Inflammatory macrophage (primary cell): ENCODE measurements around the gene PNLDC1.
"Not testable (repeated sequence)": the region's sequence is repeated elsewhere in the genome, so short reads cannot be mapped to it uniquely, and the experiment has no call there.

Source experiments
- DNase-seq, 2 donors: peaks; one replicate each; pipeline ENCODE4 v3.0.0-alpha.2; 2020 to 2022

PNLDC1 gene

DNA sequence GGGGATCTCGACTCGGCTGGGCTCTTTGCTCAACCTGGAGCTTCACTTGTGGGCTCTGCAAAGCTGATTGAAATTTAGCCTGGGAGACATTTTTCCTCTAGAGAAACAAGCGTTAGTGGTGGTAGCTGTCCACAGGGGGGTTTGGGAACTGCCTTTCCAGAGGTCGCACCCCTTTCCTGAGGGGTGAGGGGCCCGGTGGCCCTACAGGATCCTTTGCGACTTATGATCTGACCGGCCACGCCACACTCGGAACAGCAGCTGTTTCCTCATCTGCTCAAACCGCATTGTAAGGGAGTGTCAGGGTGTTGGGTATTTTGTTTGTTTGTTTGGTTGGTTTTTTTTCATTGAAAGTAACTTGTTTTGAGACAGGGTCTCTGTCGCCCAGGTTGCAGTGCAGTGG, 21.0 kb downstream of the PNLDC1 start:
- no peak for DNase-seq

DNA sequence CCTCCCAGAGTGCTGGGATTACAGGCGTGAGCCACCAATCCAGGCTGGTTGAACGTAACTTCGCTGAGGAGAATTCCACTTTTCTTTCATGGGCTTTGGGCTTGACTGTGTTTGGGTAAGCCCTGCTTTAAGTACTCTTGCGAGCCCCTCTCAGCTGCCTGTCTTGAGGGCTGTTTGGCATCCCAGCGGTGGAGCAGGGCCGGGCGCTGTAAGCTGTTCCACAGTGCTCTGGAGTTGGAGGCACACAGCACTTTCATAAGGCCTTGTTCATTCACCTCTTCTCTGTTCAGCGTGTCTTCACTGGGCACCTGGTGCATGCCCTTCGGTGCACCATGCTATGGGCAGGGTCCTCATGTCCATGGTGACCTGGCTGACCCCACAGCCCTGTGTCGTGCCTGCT, 21.6 kb downstream of the PNLDC1 start:
- no peak for DNase-seq

DNA sequence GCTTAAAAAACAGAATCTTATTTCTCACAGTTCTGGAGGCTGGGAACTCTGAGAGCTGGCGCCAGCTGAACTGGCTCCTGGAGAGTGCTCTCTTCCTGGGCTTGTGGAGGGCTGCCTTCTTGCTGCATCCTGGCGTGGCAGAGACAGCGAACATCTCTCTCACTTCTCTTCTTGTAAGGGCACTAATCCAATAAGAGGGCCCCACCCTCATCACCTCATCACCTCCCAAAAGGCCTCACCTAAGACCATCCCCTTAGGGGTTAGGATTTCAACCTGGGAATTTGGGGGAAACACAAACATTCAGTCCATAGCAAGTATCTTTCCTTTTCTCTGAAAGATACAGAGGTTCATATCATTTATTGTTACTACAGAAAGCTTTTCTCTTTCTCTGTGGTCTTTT, 23.9 kb downstream of the PNLDC1 start:
- no peak for DNase-seq

DNA sequence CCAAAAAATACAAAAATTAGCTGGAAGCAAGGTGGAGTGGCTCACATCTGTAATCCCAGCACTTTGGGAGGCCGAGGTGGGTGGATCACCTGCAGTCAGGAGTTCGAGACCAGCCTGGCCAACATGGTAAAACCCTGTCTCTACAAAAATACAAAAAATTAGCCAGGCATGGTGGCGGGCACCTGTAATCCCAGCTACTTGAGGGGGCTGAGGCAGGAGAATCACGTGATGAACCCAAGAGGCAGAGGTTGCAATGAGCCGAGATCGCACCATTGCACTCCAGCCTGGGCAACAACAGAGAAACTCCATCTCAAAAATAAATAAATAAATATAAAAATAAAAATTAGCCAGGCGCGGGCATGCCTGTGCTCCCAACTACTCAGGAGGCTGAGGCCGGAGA, 24.6 kb downstream of the PNLDC1 start:
- not testable (repeated sequence) for DNase-seq

DNA sequence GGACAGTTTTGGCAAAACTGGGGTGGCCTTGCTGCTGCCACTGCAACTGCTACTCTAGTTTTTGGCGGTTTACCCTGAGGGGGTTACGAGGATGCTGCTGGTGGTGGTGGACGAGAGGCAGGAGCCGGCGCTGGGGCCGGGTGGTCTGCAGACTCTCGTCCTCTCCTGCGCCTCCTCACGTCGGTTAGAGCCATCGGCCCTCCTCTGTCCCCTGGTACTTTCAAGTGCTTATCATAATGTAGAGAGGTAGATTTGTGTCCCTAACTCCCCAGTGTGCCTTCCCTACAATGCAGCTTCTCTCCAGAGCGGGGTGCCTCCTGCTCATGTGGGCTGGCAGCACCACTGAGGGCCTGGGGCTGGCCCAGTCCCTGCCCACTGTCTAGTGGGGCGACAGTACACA, 25.9 kb downstream of the PNLDC1 start:
- no peak for DNase-seq

DNA sequence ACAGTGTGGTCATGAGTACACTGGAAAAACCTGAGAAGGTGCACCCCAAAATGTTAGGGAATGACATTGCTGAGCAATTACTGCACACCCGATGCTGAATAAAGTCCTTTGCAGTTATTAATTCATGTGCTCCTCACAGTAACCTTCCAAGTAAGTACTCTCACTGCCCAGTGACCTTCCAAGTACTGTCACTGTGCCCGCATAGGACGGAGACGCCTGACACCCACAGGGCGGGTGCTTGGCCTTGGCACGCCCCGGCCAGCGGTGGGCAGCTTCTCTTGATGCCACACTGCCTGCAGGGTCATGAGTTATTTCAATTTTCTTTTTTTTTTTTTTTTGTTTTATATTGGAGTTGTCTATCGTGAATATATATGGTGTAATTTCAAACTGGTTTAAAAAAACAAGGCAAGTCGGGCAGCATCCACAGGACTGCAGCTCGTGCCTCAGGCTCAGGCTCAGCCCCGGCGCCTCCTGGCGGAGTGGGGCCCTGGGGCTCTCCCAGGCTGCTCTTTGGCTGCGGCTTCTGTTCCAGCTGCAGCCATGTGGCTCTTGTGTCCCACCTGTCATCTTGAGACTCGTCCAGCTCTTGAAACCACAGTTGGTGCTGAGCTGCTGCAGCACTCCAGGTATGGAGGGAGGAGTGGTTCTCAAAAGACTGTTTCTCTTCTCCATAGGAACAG, 27.0 kb downstream of the PNLDC1 start:
- DNase-seq, result no peak

DNA sequence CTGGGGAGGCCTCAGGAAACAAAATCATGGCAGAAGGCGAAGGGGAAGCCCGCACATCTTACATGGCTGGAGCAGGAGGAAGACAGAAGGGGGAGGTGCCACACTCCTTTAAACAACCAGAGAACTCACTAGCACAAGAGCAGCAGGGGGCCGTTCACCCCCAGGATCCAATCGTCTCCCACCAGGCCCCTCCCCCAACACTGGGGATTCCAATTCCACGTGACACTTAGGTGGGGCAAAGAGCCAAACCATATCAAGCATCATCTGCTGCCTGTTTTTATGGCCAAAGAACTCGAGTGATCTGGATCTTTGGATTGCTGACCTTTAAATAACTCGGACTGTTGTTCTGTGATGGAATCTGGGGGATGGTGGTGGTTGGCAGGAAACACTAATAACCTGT, 28.0 kb downstream of the PNLDC1 start:
- no peak for DNase-seq

DNA sequence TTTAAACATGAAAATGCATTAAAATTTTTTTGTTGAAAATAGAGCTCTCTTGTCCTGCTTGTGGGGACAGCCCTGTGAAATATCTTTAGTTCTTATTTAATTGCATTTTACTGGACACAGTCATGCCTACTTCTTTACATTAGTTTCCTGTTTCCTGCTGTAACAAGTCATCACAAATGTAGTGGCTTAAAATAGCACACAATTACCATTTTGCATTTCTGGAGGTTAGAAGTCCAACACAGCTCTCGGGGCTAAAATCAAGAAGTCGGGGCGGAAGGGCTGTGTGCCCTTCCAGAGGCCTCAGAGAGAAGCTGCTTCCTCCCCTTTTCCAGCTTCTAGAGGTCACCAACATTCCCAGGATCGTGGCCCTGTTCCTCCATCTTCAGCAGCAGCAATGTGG, 29.4 kb downstream of the PNLDC1 start:
- DNase-seq, result peak; percentile 48 to 62

DNA sequence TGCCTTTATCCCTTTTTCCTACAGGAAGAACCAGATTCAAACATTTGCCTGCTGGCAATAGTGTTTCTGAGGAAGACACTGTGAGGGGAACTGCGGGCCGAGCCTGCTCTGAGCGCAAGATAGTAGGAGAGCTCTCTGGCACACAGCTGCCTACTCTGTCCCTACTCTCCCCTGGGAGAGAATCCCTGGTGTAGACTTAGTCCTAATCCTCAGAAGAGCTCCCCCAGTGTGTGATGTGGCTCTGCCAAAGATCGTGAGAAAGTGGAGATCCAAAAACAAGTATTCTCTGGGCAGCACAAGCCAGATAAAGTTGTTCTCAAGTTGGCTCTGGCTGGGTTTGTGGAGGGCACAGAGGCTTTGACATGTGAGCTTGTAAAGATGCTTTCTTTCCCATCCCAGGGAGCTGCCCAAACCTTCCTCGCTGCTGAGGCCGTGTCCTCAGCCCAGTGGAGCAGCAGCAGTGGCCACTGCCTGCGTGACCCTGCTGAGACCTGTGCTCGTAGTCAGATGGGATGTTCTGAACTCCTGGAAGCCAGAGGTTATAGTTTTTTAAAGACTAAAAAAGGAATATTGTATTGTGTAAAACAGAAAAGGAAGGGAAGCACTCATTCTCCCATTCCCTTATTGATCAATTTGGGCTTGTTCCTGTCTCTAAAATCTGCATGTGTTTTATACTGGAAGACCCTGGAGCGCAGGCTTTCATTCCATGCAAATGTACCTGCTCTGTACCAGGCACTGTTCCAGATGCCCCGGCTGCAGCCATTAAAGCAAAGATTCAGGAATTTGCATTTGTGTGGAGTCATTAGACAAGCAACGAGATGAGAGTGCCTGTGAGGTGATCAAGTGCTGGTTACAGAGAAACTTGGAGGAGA, 30.7 kb downstream of the PNLDC1 start:
- DNase-seq, result no peak

DNA sequence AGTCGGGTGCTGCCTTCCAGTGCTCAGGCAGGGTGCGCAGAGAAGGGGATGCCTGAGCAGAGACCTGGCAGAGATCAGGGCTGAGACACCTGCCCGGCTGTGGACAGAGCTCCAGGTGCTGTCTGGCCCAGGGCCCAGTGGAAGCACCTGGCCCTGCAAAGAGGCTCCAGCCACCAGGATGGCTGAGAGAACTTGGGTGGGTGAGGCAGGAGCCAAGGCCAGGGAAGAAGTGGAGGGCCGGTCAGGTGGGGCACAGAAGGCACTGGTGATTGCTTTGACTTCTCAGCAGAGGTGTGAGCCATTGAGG, 31.2 kb downstream of the PNLDC1 start:
- no peak for DNase-seq

DNA sequence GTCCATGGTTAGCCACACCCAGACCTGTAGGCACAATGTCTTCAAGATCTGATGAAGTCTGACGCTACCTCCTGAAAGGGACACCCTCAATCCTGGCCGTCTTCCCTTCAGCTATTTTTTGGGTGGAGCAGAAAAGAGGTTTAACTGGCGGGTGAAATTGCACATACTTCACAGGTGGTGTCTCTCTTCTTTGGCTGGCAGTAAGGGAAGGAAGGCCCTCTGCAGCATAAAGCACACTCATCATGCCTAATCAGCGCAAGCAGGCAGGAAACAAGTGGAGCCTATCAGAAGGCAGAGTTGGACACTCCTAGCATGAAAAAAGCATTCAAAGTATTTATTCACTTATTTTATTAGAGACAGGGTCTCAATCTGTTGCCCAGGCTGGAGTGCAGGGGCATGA, 32.9 kb downstream of the PNLDC1 start:
- DNase-seq, result no peak

DNA sequence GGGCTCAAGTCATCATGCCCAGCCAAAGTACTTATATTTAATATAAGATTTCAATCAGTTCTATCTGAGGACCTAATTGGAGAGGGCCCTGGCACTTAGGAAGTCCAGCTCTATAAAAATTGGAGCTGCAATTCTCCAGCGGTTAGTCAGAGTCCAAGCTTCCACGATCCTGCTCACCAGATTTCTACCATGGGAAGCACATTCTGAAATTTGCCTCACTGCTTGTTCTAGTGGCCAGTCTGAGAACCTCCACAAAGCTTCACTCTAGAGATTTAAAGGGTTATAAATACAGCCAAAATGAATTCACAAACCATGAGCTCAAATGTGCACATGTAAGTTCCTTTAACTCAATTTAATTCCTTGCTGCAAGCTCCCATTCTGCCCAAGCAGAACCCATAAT, 33.5 kb downstream of the PNLDC1 start:
- DNase-seq, result no peak

DNA sequence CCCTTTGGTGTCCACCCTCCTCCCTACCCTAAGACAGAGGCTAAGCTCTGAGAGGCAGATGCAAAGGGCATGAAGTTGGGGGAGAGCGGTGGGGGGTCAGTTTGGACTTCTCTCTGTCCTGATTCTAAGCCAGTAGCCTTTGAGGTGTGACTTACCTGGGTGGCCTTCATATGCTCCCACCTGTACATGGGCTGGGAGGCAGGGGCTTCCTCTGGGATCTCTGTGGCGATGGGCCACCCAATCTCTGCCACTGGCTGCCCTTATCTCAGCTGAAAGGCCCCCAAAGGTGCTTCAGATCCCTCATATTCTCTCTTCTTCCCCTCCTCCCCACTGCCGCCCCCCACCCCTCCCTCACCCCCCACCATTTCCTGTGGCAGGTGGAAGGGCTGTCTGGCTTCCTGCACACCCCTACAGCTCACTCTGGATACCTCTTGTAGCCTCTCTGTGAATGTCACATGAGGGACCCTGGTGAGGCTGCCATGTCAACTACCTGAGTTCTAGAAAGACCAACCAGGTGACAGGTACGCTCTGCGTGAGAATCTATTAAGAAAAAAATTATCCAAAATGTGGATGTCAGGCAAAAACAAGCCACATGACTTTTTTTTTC, 34.0 kb downstream of the PNLDC1 start:
- no peak for DNase-seq

DNA sequence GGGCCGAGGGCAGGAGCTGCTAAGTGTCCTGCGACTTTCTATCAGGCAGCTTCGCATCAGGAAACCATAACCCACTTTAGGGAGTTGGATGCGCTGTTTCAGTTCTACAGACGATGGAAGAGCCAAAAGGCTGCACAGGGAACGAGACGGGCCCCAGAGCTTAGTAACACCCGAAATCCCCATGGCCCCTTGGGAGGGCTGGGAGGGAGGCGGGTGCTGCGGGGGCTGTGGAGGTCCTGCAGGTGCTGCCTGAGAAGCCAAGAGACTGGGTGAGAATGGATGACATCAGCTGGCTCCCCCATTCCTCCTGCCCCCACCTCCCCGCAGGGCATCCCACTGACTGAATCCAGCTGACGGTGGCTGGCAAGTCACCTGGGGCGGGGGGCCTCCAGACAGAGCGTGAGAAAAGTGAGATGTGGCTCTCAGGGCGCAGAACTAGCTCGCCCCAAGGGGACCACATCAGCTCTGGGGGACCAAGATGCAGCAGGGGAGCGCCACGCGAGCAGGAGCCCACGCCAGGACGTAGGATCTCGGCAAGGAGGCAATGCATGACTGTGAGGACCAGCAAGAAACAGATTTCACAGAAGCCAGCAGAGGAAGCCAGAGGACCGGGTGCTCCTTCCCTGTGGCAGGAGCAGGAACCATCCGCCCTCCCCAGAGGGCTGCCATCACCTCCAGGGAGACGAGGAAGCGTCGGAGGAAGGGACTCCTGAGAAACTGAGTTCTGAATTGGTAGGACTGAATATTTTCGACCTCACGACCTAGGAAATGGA, 36.8 kb downstream of the PNLDC1 start:
- no peak for DNase-seq

DNA sequence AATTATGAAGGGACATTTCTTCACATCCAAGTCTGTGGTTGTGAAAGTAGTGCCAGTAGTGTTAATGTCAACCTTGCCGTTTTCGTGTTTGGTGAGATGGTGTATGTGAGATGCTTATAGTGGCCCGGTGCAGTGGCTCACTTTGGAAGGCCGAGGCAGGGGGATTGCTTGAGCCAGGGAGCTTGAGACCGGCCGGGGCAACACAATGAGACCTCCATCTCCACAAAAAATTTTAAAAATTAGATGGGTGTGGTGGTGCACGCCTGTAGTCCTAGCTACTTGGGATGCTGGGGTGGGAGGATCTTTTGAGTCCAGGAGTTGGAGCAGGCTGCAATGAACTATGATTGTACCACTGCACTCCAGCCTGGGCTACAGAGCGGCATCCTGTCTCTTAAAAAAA, 37.4 kb downstream of the PNLDC1 start:
- DNase-seq, result no peak

DNA sequence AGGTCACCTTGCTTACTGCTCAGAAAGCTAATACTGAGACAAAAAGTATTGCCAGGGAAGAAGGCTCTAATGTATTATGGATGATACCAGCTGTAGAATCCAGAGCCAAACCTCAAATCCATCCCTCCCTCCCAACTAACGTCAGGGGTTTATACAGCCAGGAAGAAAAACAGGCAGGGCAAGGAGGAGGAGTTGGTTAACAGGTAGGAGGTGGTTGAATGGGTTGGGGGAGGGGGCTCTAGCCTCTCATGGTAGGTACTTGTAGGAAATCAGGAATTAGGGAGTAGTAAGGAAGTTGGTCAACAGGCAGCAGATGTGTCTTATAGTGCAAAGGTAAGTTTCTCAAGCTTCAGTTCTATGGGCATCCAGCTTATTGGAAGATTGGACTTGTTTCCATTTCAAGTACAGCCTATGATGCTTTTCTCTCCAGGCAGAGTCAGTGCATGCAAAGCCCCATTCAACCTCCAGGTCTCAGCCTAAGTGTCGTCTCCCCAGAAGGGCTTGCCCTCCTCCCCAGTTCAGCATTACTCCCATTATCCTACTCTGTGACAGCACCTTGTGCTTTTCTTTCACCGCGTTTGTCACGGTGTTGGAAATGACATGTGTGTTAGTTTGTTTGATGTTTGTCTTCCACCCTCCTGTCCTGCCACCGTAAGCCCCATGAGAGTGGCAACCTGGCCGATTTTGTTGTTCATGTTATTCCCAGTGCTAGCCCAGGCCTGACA, 38.1 kb downstream of the PNLDC1 start:
- no peak for DNase-seq

DNA sequence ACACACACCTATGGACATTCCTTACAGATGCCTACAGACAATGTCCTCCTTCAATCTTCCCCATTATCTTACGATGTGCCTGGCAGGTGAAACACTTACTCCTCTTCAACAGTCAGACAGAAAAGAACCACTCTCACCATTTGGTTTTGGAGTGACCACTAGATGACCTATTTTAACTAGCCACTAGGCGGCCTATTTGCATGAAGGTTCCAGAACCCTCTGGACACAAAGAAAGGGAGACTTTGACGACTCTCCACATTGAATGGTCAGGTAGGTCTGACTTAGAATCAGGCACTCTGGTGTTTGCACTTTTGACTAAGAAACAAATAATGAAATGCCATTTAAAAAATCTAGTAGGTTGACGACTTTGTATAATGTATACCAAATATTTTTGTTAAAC, 42.0 kb downstream of the PNLDC1 start:
- DNase-seq, result no peak

DNA sequence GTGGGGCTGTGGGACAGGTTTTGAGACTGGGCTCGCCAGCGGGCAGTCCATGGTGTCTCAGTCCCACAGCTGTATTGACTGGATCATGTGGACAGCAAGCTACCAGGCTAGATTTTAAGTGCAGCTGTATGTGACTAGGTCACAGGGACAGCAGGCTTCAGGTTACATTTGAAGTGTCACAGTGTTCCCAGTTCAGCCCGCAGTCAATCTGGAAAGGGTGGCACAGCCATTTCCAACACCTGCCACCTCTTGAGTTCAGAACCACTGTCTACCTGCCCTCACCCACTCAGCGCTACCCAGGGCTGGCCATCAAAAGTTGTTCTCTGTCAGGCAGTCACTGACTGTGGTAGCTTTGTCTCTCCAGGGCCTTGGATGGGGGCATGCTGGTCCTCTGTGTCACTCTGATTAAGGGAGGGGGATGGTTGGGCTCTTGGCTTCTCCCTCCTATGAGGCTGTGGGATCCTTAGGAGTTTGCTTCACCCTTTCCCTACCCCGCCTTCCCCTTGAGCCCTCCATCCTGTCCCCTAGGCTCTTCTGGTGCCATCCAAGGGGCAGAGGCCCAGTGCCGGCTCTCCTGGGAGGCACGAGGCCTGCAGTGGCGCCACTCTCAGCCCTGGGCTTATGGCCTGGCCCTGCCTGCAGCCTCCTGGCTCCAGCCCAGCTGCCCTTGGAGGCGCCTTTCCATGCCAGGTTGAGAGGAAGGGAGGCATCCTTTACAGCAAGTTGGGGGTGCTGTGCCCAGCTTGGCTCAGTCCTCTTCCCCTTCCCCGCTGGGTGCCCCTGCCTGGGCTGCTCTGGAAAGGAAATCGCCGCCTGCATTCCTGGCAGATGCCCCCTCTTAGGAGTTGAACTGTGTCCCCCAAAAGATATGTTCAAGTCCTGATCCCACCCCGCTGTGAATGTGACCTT, 44.9 kb downstream of the PNLDC1 start:
- no peak for DNase-seq

DNA sequence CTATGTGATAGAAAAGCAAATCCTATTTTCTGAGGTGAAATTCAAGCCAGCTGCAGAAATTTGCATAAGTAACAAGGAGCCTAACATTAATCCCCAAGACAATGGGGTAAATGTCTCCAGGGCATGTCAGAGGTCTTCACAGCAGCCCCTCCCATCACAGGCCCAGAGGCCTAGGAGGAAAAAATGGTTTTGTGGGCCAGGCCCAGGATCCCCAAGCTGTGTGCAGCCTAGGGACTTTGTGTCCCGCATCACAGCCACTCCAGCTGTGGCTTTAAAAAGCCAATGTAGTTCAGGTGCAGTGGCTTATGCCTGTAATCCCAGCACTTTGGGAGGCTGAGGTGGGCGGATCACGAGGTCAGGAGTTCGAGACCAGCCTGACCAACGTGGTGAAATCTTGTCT, 48.5 kb downstream of the PNLDC1 start:
- not testable (repeated sequence) for DNase-seq

DNA sequence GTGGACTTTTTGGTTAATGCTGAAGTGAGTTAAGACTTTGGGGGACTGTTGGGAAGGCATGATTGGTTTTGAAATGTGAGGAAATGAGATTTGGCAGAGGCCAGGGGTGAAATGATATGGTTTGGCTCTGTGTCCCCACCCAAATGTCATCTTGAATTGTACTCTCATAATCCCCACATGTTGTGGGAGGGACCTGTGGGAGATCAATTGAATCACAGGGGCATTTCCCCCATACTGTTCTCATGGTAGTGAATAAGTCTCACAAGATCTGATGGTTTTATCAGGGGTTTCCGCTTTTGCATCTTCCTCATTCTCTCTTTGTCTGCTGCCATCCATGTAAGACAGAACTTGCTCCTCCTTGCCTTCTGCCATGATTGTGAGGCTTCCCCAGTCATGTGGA, 49.8 kb downstream of the PNLDC1 start:
- DNase-seq, result peak in 1 of 2 donors; percentile 10

DNA sequence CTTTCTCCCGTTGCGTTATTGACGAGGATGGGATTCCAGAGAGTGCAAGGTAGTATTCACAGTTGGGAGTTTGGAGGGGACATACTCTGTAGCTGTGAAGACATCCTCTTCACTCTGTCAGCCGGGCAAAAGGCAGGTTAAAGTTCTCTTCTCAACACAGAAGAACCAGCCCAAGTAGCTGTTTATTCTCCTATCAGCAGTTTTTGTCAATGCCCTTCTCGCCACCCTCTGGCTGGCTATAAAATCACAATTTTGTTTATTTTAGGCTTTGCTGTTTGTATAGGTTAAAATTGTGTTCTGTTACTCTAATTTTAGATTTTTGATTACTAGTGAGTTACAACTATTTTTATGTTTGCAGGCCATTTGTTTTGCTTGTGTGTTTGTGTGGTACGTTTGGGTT, 52.8 kb downstream of the PNLDC1 start:
- peak; percentile 34 to 37 for DNase-seq
